Measurements from ENCODE around the gene SOCS6. TPM values are rescaled to one million over a fixed set of nuclear protein-coding genes. Genes with fewer than 3 reads are reported as not detected.
A peak's percentile ranks its signal among the peaks of the same experiment; 100 is the strongest.

Gene SOCS6
- total and polyA plus RNA-seq, 2 of the 13 experiments (the other 11 are each of a cell fraction or from before 2014, with no cell fraction given), result 18.6 to 38.3 TPM

GRCh38 chr18:70296289-70296688, 7.4 kb downstream of the SOCS6 start (continued):
- TF ChIP-seq SKIL (CRISPR knock-in tag; IDR thresholded peaks at IDR 0.05; ENCODE audit: borderline replicate concordance) (peak; percentile 82), RNF219 (CRISPR knock-in tag; IDR thresholded peaks at IDR 0.05) (no peak), POLR2A (IDR thresholded peaks at IDR 0.05; ENCODE audit: insufficient read depth in 1 of 2, low read depth in 2 of 2, low read length in 2 of 2) (peak in 1 of 2 experiments; percentile 34; a peak in 1 of 4 replicates), KMT2B (CRISPR knock-in tag; IDR thresholded peaks at IDR 0.05) (peak; percentile 69; the same call in 1 of the 2 replicates), MZF1 (CRISPR knock-in tag; IDR thresholded peaks at IDR 0.05; ENCODE audit: borderline replicate concordance) (no peak), GTF3A (CRISPR knock-in tag; conservative IDR thresholded peaks at IDR 0.05) (no peak), ZNF333 (CRISPR knock-in tag; IDR thresholded peaks at IDR 0.05; ENCODE audit: borderline replicate concordance) (no peak), STAG1 (CRISPR knock-in tag; IDR thresholded peaks at IDR 0.05) (peak; percentile 17; the same call in 1 of the 2 replicates), SPEN (CRISPR knock-in tag; IDR thresholded peaks at IDR 0.05; ENCODE audit: low read depth) (peak; percentile 75), ZNF83 (CRISPR knock-in tag; IDR thresholded peaks at IDR 0.05; ENCODE audit: borderline replicate concordance) (no peak), KLF12 (CRISPR knock-in tag; IDR thresholded peaks at IDR 0.05; ENCODE audit: borderline replicate concordance) (0 out of 2 replicates have a peak, but pooled peaks have one; percentile 38), MIXL1 (CRISPR knock-in tag; IDR thresholded peaks at IDR 0.05) (peak; percentile 13; the same call in 1 of the 2 replicates), MED1 (CRISPR knock-in tag; IDR thresholded peaks at IDR 0.05) (peak; percentile 77), RELA (CRISPR knock-in tag; IDR thresholded peaks at IDR 0.05) (no peak), ZNF3 (CRISPR knock-in tag; IDR thresholded peaks at IDR 0.05) (no peak), ZKSCAN8 (CRISPR knock-in tag; IDR thresholded peaks at IDR 0.05; ENCODE audit: borderline replicate concordance) (0 out of 2 replicates have a peak, but pooled peaks have one; percentile 53), TFDP1 (CRISPR knock-in tag; IDR thresholded peaks at IDR 0.05; ENCODE audit: borderline replicate concordance) (peak; percentile 48; the same call in 1 of the 2 replicates), ZNF329 (CRISPR knock-in tag; IDR thresholded peaks at IDR 0.05; ENCODE audit: low read depth) (no peak), HCFC1 (IDR thresholded peaks at IDR 0.05; ENCODE audit: low read depth, low read length) (no peak), THAP9 (CRISPR knock-in tag; IDR thresholded peaks at IDR 0.05; ENCODE audit: borderline replicate concordance) (no peak)

Data from HepG2 (cell line).